Keratinocyte (primary cell): Measurements from ENCODE around the gene RYR1. TPM values are rescaled to one million over a fixed set of nuclear protein-coding genes. Genes with fewer than 3 reads are reported as not detected.

Source experiments
- DNase-seq: peaks from one replicate; pipeline ENCODE4 v3.0.0-alpha.2; 2011; ENCODE audit warnings: low read depth, missing footprints, low spot score
- FAIRE-seq: peaks from 2 replicates; lab custom pipeline; 2011; peaks lifted over from hg19 to GRCh38; lab: Jason Lieb, UNC
- H2AFZ ChIP-seq: 2 replicates; pipeline ENCODE4 v1.6.0; 2012; ENCODE audit warnings: low read length, control low read depth, inconsistent platforms; ENCODE audit not compliant: control insufficient read depth
- H3K27ac ChIP-seq: 2 replicates; pipeline ENCODE4 v1.5.1; 2011; ENCODE audit warnings: low read length; ENCODE audit not compliant: control insufficient read depth, insufficient read depth
- H3K27me3 ChIP-seq: 3 replicates; pipeline ENCODE4 v1.6.0; 2011; ENCODE audit warnings: low read length; ENCODE audit not compliant: control insufficient read depth, insufficient read depth; ENCODE audit errors: extremely low read depth
- H3K36me3 ChIP-seq, 2 experiments: 2 replicates in 1 of 2; 3 replicates in 1 of 2; pipeline ENCODE4 v1.5.1; 2011; ENCODE audit warnings: low read length in 2 of 2, mild to moderate bottlenecking in 1 of 2; ENCODE audit not compliant: control insufficient read depth in 2 of 2, insufficient read depth in 2 of 2; ENCODE audit errors: extremely low read depth in 1 of 2
- H3K4me1 ChIP-seq: 3 replicates; pipeline ENCODE4 v1.5.1; 2011; ENCODE audit warnings: low read length; ENCODE audit not compliant: control insufficient read depth, insufficient read depth; ENCODE audit errors: extremely low read depth
- H3K4me2 ChIP-seq: 3 replicates; pipeline ENCODE4 v1.6.0; 2011; ENCODE audit warnings: low read depth, low read length; ENCODE audit not compliant: control insufficient read depth, insufficient read depth; ENCODE audit errors: extremely low read depth
- H3K4me3 ChIP-seq, 3 experiments: fragments of 200-600 bp in 1 of 3; sonication (generic) in 1 of 3; 2 replicates in 2 of 3; 3 replicates in 1 of 3; pipeline ENCODE4 v1.5.1; 2011 to 2016; ENCODE audit warnings: low read length in 3 of 3, mild to moderate bottlenecking in 3 of 3, control low read depth in 2 of 3, inconsistent platforms in 1 of 3, low read depth in 1 of 3, mixed read lengths in 1 of 3, mixed run types in 1 of 3, moderate library complexity in 1 of 3; ENCODE audit not compliant: control insufficient read depth in 2 of 3, insufficient read depth in 2 of 3; ENCODE audit errors: extremely low read depth in 1 of 3
- H3K79me2 ChIP-seq: 2 replicates; pipeline ENCODE4 v1.6.0; 2012; ENCODE audit warnings: low read length; ENCODE audit not compliant: control insufficient read depth, insufficient read depth
- H3K9ac ChIP-seq: 3 replicates; pipeline ENCODE4 v1.6.0; 2011; ENCODE audit warnings: low read length; ENCODE audit not compliant: control insufficient read depth, insufficient read depth; ENCODE audit errors: extremely low read depth
- H3K9me1 ChIP-seq: 3 replicates; pipeline ENCODE4 v1.6.0; 2011; ENCODE audit warnings: low read length; ENCODE audit not compliant: control insufficient read depth, insufficient read depth; ENCODE audit errors: extremely low read depth
- H3K9me3 ChIP-seq: 2 replicates; pipeline ENCODE4 v1.5.1; 2012; ENCODE audit warnings: low read depth, low read length; ENCODE audit not compliant: control insufficient read depth
- H4K20me1 ChIP-seq: 3 replicates; pipeline ENCODE4 v1.6.0; 2011; ENCODE audit warnings: low read length; ENCODE audit not compliant: control insufficient read depth, insufficient read depth; ENCODE audit errors: extremely low read depth
- CTCF ChIP-seq, 3 experiments: IDR thresholded peaks in 1 of 3; conservative IDR thresholded peaks in 1 of 3; optimal IDR thresholded peaks in 1 of 3; 2 replicates in 2 of 3; 3 replicates in 1 of 3; pipeline versions ENCODE3 to v1.5.1; 2011; ENCODE audit warnings: low read length in 3 of 3, mild to moderate bottlenecking in 3 of 3, moderate library complexity in 2 of 3, control low read depth in 1 of 3, inconsistent platforms in 1 of 3; ENCODE audit not compliant: insufficient read depth in 2 of 3; ENCODE audit errors: extremely low read depth in 1 of 3
- EZH2 ChIP-seq: IDR thresholded peaks from one replicate; pipeline ENCODE4 v1.6.1; 2012; ENCODE audit warnings: inconsistent platforms, mild to moderate bottlenecking, low read length, moderate library complexity
- dilution Hi-C: fragments of 300-500 bp; cut with MboI; formaldehyde crosslinking; loops from one replicate; pipeline ENCODE4 v1.7.0; 2020; ENCODE audit warnings: low sequenced_read_pairs; ENCODE audit not compliant: extremely low pct_ligation_motif_present
- polyA plus RNA-seq, 5 experiments: library from polyadenylated mRNA; depleted of rRNA in 3 of 5; stranded (reverse) in 3 of 5; stranded (forward) in 1 of 5; unstranded in 1 of 5; fragments of >200 nt; gene quantifications; 1 replicate in 1 of 5; 2 replicates in 3 of 5; 3 replicates in 1 of 5; pipeline versions ENCODE4 v1.2.1 to v1.2.3, GENCODE V29; 2011 to 2012; ENCODE audit warnings: missing spikeins in 2 of 5, low read depth in 1 of 5, low replicate concordance in 1 of 5

Gene RYR1
- polyA plus RNA-seq, 1 donor (not counting 4 experiments of a cell fraction or from before 2014, with no cell fraction given) = 0.41 TPM

DNA sequence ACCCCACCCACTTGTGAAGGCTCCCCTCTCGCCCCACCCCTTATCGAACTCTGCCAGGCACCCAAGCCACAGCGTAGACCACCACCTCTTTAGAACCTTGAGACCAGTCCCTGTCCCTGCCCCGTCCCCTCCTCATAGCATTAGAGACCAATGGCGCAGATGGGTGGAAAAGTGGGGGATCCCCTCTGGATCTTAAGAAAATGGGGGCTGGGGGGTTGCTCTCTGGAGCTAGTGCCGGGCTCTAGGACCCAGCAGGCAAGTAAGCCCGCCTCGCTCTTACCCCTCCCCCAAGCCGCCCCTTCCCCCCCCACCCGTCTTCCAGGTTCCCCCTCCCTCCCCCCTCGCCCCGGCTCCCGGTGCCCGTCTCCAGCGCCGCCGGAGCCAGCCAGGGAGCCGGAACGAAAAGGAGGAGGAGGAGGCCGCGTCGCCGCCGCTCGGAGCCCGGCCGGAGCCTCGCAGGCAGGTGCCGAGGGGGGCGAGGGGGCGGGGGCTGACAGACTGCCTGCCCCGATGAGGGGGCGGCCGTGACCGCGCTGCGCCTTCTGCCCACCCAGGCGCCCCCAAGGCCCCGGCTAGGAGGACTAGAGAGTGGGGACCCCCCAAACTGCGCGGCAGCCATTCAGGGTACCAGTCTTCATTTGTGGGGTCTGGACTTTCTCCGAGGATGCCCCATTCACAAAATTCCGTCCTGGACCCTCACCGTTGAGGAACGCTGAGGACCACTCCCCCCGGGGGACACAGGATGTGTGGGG is 45.0 kb upstream of the RYR1 start, which contains the start of gene SPRED3:
Gene SPRED3, plus strand, starts transcription at position 349 of the 752 bp plus-strand sequence. CDS start 1,606 bp downstream, outside the sequence.
- H2AFZ ChIP-seq = peak within 1 kb of the TSS; percentile 70
- H4K20me1 ChIP-seq = peaks cover 7% of the 10 kb centered on the region
- DNase-seq = no peak
- H3K27ac ChIP-seq = peak within 1 kb of the TSS; percentile 61
- peaks cover 4% of the 10 kb centered on the region for H3K79me2 ChIP-seq
- no peaks in the 10 kb centered on the region for H3K9me3 ChIP-seq
- H3K4me2 ChIP-seq = peak within 1 kb of the TSS; percentile 95
- peaks cover 7 to 12% of the 10 kb centered on the region in 2 experiments for H3K36me3 ChIP-seq
- H3K9me1 ChIP-seq = peaks cover 2% of the 10 kb centered on the region
- H3K9ac ChIP-seq = peak within 1 kb of the TSS; percentile 71
- H3K27me3 ChIP-seq = no peaks in the 10 kb centered on the region
- FAIRE-seq = no peak
- peak within 1 kb of the TSS; percentile 67 to 88 (median 74) for H3K4me3 ChIP-seq
- H3K4me1 ChIP-seq = peaks cover 16% of the 10 kb centered on the region
- TF ChIP-seq EZH2 = no peak
- TF ChIP-seq CTCF (optimal IDR thresholded peaks at IDR 0.05 in 1 of 3, IDR thresholded peaks at IDR 0.05 in 1 of 3, conservative IDR thresholded peaks at IDR 0.05 in 1 of 3; ENCODE audit: extremely low read depth in 1 of 3, insufficient read depth in 2 of 3, low read length in 3 of 3) = no peak
- dilution Hi-C loops = no loop called here

- H2AFZ ChIP-seq = peak overlapping the region; percentile 53
- no peaks in the 10 kb centered on the region for H3K27me3 ChIP-seq
- peaks cover 7 to 8% of the 10 kb centered on the region in 2 experiments for H3K36me3 ChIP-seq
- DNase-seq (no peak), FAIRE-seq (peak; percentile 71)
- H3K9me1 ChIP-seq = peaks cover 2% of the 10 kb centered on the region
- peak overlapping the region; percentile 40 for H3K27ac ChIP-seq
- no peak for TF ChIP-seq EZH2
- TF ChIP-seq CTCF (optimal IDR thresholded peaks at IDR 0.05 in 1 of 3, IDR thresholded peaks at IDR 0.05 in 1 of 3, conservative IDR thresholded peaks at IDR 0.05 in 1 of 3; ENCODE audit: extremely low read depth in 1 of 3, insufficient read depth in 2 of 3, low read length in 3 of 3) = no peak
- H3K9me3 ChIP-seq = no peaks in the 10 kb centered on the region
- peak overlapping the region; percentile 67 to 88 (median 74) for H3K4me3 ChIP-seq
- H3K79me2 ChIP-seq = peaks cover 4% of the 10 kb centered on the region
- dilution Hi-C loops = no loop called here
- peaks cover 16% of the 10 kb centered on the region for H3K4me1 ChIP-seq
- peak overlapping the region; percentile 71 for H3K9ac ChIP-seq
- peaks cover 7% of the 10 kb centered on the region for H4K20me1 ChIP-seq
- H3K4me2 ChIP-seq = peak overlapping the region; percentile 94
Measured at GRCh38 chr19:38389101-38389925, 44.2 kb upstream of the RYR1 start.
